ENCODE results near the gene UBIAD1. TPM values are rescaled to one million over a fixed set of nuclear protein-coding genes. Genes with fewer than 3 reads are reported as not detected.
A peak's percentile ranks its signal among the peaks of the same experiment; 100 is the strongest.

Gene UBIAD1
- total and polyA plus RNA-seq, 4 donors: 7.5 to 17.9 (median 9.5) TPM

GRCh38 chr1:11284784-11285183, 11.8 kb downstream of the UBIAD1 start:
- no peak overlapping the region for H3K4me3 ChIP-seq
- no peak for ATAC-seq (ENCODE audit: insufficient read depth, low FRiP score)
- no peak overlapping the region for H3K27ac ChIP-seq (ENCODE audit: low read depth in 1 of 2, low read length in 1 of 2)
- H3K9me3 ChIP-seq (ENCODE audit: control insufficient read depth in 4 of 4, insufficient read depth in 3 of 4, low read length in 3 of 4): no peaks in the 10 kb centered on the region
- peaks cover 0 to 14% (median 3%) of the 10 kb centered on the region in 5 donors for H3K4me1 ChIP-seq (ENCODE audit: control insufficient read depth in 5 of 5, insufficient read depth in 5 of 5, low read length in 5 of 5)
- no peaks in the 10 kb centered on the region for H3K27me3 ChIP-seq (ENCODE audit: control insufficient read depth in 3 of 3, insufficient read depth in 3 of 3, low read length in 2 of 3)
- H3K9ac ChIP-seq (ENCODE audit: insufficient read depth in 1 of 2, low read length in 2 of 2): no peak overlapping the region
- WGBS, 2 donors: 88 to 94% methylated on average over 6 of the region's 6 CpGs
- DNase-seq: no peak
- TF ChIP-seq CTCF (IDR thresholded peaks at IDR 0.05; ENCODE audit: control extremely low read depth, extremely low read depth): no peak
- peaks cover 4 to 15% (median 6%) of the 10 kb centered on the region in 4 donors for H3K36me3 ChIP-seq (ENCODE audit: control insufficient read depth in 4 of 4, insufficient read depth in 4 of 4, low read length in 4 of 4)

- peaks cover 4 to 19% (median 7%) of the 10 kb centered on the region in 4 donors for H3K36me3 ChIP-seq (ENCODE audit: control insufficient read depth in 4 of 4, insufficient read depth in 4 of 4, low read length in 4 of 4)
- ATAC-seq (ENCODE audit: insufficient read depth, low FRiP score): no peak
- H3K9ac ChIP-seq (ENCODE audit: insufficient read depth in 1 of 2, low read length in 2 of 2): no peak overlapping the region
Observed at GRCh38 chr1:11285883-11286734, 13.1 kb downstream of the UBIAD1 start.

GRCh38 chr1:11286735-11287410, 13.9 kb downstream of the UBIAD1 start:
- H3K4me3 ChIP-seq: no peak overlapping the region
- H3K9ac ChIP-seq (ENCODE audit: insufficient read depth in 1 of 2, low read length in 2 of 2): no peak overlapping the region
- H3K27ac ChIP-seq (ENCODE audit: low read depth in 1 of 2, low read length in 1 of 2): no peak overlapping the region
- ATAC-seq (ENCODE audit: insufficient read depth, low FRiP score) (no peak), DNase-seq (no peak)
- H3K4me1 ChIP-seq (ENCODE audit: control insufficient read depth in 5 of 5, insufficient read depth in 5 of 5, low read length in 5 of 5): peaks cover 0 to under 1% (median 0%) of the 10 kb centered on the region in 5 donors
- H3K27me3 ChIP-seq (ENCODE audit: control insufficient read depth in 3 of 3, insufficient read depth in 3 of 3, low read length in 2 of 3): no peaks in the 10 kb centered on the region
- WGBS, 2 donors: 92% methylated on average over 3 of the region's 3 CpGs
- H3K36me3 ChIP-seq (ENCODE audit: control insufficient read depth in 4 of 4, insufficient read depth in 4 of 4, low read length in 4 of 4): peaks cover 4 to 19% (median 7%) of the 10 kb centered on the region in 4 donors
- TF ChIP-seq CTCF (IDR thresholded peaks at IDR 0.05; ENCODE audit: control extremely low read depth, extremely low read depth): no peak
- no peaks in the 10 kb centered on the region for H3K9me3 ChIP-seq (ENCODE audit: control insufficient read depth in 4 of 4, insufficient read depth in 3 of 4, low read length in 3 of 4)

More at GRCh38 chr1:11285883-11286734, 13.1 kb downstream of the UBIAD1 start:
- Histone ChIP-seq H3K4me3 (no peak overlapping the region), H3K4me1 (ENCODE audit: control insufficient read depth in 5 of 5, insufficient read depth in 5 of 5, low read length in 5 of 5) (peaks cover 0 to 8% (median 3%) of the 10 kb centered on the region in 5 donors), H3K9me3 (ENCODE audit: control insufficient read depth in 4 of 4, insufficient read depth in 3 of 4, low read length in 3 of 4) (no peaks in the 10 kb centered on the region), H3K27ac (ENCODE audit: low read depth in 1 of 2, low read length in 1 of 2) (no peak overlapping the region), H3K27me3 (ENCODE audit: control insufficient read depth in 3 of 3, insufficient read depth in 3 of 3, low read length in 2 of 3) (no peaks in the 10 kb centered on the region)
- no peak for TF ChIP-seq CTCF (IDR thresholded peaks at IDR 0.05; ENCODE audit: control extremely low read depth, extremely low read depth)
- DNase-seq: peak in 1 of 3 donors; percentile 28
- WGBS, 2 donors: 87 to 89% methylated on average over 7 of the region's 7 CpGs

Data from lung (tissue), 12 donors.